Spleen (tissue), 7 donors: ENCODE data around the gene BRF1.

Source experiments
- CTCF ChIP-seq, 11 experiments: fragments of 200-600 bp in 7 of 11; fragments of 450-650 bp in 4 of 11; sonication (generic) in 4 of 11; IDR thresholded peaks in 8 of 11; conservative IDR thresholded peaks in 3 of 11; 1 replicate in 7 of 11; 2 replicates in 4 of 11; pipeline versions ENCODE4 v1.4.0 to v1.8.0; 2016 to 2021; ENCODE audit warnings: antibody characterized with exemption in 11 of 11, inconsistent platforms in 4 of 11, mild to moderate bottlenecking in 1 of 11
- POLR2A ChIP-seq, 3 donors: fragments of 450-650 bp; IDR thresholded peaks; one replicate each; pipeline ENCODE4 v1.5.1; 2017; ENCODE audit warnings: antibody characterized with exemption in 3 of 3, mild to moderate bottlenecking in 1 of 3
- donor health status: DM: no; HTN: no; CAD: no; lungs with moderate emphysema.
- donor health status: DM: no; HTN: no; CAD: no.
- donor health status: DM: no; HTN: no; CAD: no.

GRCh38 chr14:105173901-105174894, 126.6 kb downstream of the BRF1 start:
- TF ChIP-seq CTCF (IDR thresholded peaks at IDR 0.05 in 8 of 11, conservative IDR thresholded peaks at IDR 0.05 in 3 of 11): no peak
- TF ChIP-seq POLR2A (IDR thresholded peaks at IDR 0.05): no peak
